ENCODE data around the gene PIN1. TPM values are rescaled to one million over a fixed set of nuclear protein-coding genes. Genes with fewer than 3 reads are reported as not detected.

PIN1 gene
- total and polyA plus RNA-seq, 11 donors: 82.8 to 159 (median 93.1) TPM

DNA sequence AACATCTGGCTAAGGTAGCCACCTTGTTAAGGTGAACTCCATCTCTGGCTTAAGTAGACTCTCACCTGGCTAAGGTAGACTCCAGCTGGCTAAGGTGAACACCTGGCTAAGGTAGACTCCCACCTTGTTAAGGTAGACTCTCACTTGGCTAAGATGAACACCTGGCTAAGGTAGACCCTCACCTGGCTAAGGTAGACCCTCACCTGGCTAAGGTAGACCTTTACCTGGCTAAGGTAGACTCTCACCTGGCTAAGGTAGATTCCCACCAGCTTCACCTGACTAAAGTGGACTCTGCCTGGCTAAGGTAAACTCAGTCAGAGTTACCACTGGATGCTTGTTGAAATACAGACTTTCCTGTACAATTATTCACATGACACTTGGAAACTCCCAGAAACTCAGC lies 23.6 kb downstream of the PIN1 start:
- intact Hi-C loops (cut with DNase I): no loop called here
- no peak for DNase-seq
- no peak overlapping the region for H3K4me3 ChIP-seq
- peaks cover 0 to 5% (median 0%) of the 10 kb centered on the region in 12 donors for H3K9me3 ChIP-seq
- no peak for ATAC-seq
- H3K4me1 ChIP-seq: peaks cover 0 to 12% (median 0%) of the 10 kb centered on the region in 12 donors
- peaks cover 0 to 2% (median 0%) of the 10 kb centered on the region in 9 donors for H3K27me3 ChIP-seq
- H3K27ac ChIP-seq: peak overlapping the region in 1 of 12 donors; percentile 71
- TF ChIP-seq POLR2A (IDR thresholded peaks at IDR 0.05): no peak
- peaks cover 0 to 3% (median 0%) of the 10 kb centered on the region in 9 donors for H3K36me3 ChIP-seq

- intact Hi-C loops (cut with DNase I): no loop called here
- WGBS, 4 donors: 81 to 90% (median 83%) methylated on average over 8 of the region's 8 CpGs
- Histone ChIP-seq H3K4me1 (peaks cover 0 to 12% (median 0%) of the 10 kb centered on the region in 12 donors), H3K27me3 (peaks cover 0 to 2% (median 0%) of the 10 kb centered on the region in 9 donors), H3K36me3 (no peaks in the 10 kb centered on the region), H3K9me3 (no peaks in the 10 kb centered on the region), H3K27ac (no peak overlapping the region), H3K4me3 (no peak overlapping the region)
- ATAC-seq (no peak), DNase-seq (no peak)
- no peak for TF ChIP-seq POLR2A (IDR thresholded peaks at IDR 0.05)
- TF ChIP-seq CTCF (IDR thresholded peaks at IDR 0.05): no peak
Measured at GRCh38 chr19:9860407-9860806, 25.3 kb downstream of the PIN1 start.

GRCh38 chr19:9861503-9861902 lies 26.4 kb downstream of the PIN1 start:
- TF ChIP-seq POLR2A (IDR thresholded peaks at IDR 0.05): no peak
- no peak for TF ChIP-seq CTCF (IDR thresholded peaks at IDR 0.05)
- Histone ChIP-seq H3K9me3 (no peaks in the 10 kb centered on the region), H3K27ac (no peak overlapping the region), H3K4me1 (peaks cover 0 to 12% (median 0%) of the 10 kb centered on the region in 12 donors), H3K4me3 (no peak overlapping the region), H3K27me3 (peaks cover 0 to 2% (median 0%) of the 10 kb centered on the region in 9 donors), H3K36me3 (no peaks in the 10 kb centered on the region)
- ATAC-seq: no peak
- 95 to 100% (median 99%) methylated on average over 1 of the region's 1 CpG for WGBS, 4 donors
- intact Hi-C loops (cut with DNase I): no loop called here
- DNase-seq: no peak

- DNase-seq: no peak
- 61 to 85% (median 67%) methylated on average over 4 of the region's 4 CpGs for WGBS, 4 donors
- Histone ChIP-seq H3K4me1 (peaks cover 0 to 8% (median 0%) of the 10 kb centered on the region in 12 donors), H3K36me3 (no peaks in the 10 kb centered on the region), H3K27me3 (peaks cover 0 to 2% (median 0%) of the 10 kb centered on the region in 9 donors), H3K4me3 (no peak overlapping the region), H3K27ac (no peak overlapping the region), H3K9me3 (no peaks in the 10 kb centered on the region)
- intact Hi-C loops (cut with DNase I): no loop called here
- TF ChIP-seq POLR2A (IDR thresholded peaks at IDR 0.05): no peak
- TF ChIP-seq CTCF (IDR thresholded peaks at IDR 0.05): no peak
- no peak for ATAC-seq
Measured at GRCh38 chr19:9862938-9863337, 27.8 kb downstream of the PIN1 start.

DNA sequence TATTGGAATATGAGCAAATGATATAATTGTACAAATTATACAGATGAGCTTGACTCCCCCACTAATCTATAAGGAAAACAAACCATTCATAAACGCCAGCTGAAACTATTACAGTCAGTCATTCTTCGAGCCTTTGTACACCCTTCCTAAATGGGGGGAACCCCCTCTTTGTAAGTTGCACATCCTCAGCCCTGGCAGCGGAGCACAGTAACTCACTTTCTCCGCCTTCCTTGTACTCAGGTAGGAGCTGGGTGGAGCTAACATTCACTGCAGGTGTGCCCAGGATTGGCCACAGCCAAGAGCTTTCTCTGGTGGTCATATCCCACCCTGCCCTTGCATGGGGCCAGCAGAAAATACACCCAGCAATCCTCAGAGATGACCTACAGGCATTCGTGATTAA lies 28.6 kb downstream of the PIN1 start:
- Histone ChIP-seq H3K36me3 (no peaks in the 10 kb centered on the region), H3K27me3 (peaks cover 0 to 2% (median 0%) of the 10 kb centered on the region in 9 donors), H3K27ac (no peak overlapping the region), H3K9me3 (no peaks in the 10 kb centered on the region), H3K4me3 (no peak overlapping the region), H3K4me1 (peaks cover 0 to 2% (median 0%) of the 10 kb centered on the region in 12 donors)
- TF ChIP-seq CTCF (IDR thresholded peaks at IDR 0.05) (no peak), POLR2A (IDR thresholded peaks at IDR 0.05) (no peak)
- WGBS, 4 donors: 87 to 90% (median 89%) methylated on average over 5 of the region's 5 CpGs
- DNase-seq (no peak), ATAC-seq (no peak)
- intact Hi-C loops (cut with DNase I): no loop called here
